DND-41 (cell line): ENCODE data around the gene MROH7.

Experiments
- CTCF ChIP-seq: IDR thresholded peaks from 2 replicates; pipeline ENCODE4 v1.5.1; 2012; ENCODE audit warnings: borderline replicate concordance, low read length, moderate library complexity, mild to moderate bottlenecking; ENCODE audit not compliant: poor library complexity, severe bottlenecking; ENCODE audit errors: extremely low read depth
- EZH2 ChIP-seq: IDR thresholded peaks from 3 replicates; pipeline ENCODE4 v1.6.1; 2012; ENCODE audit warnings: borderline replicate concordance, low read depth, mild to moderate bottlenecking, moderate library complexity, low read length, inconsistent platforms; ENCODE audit not compliant: severe bottlenecking

GRCh38 chr1:54607821-54608565 is 33.6 kb upstream of the MROH7 start:
- TF ChIP-seq CTCF, result no peak
- TF ChIP-seq EZH2, result no peak
